DMS53 treated with DMSO at 0.1 percent for 48 hours (cell line): ENCODE data around the gene NCOA6.

ENCODE experiments used
- DNase-seq: peaks from one replicate; lab custom pipeline; 2025; ENCODE audit not compliant: unreplicated experiment; lab: John Stamatoyannopoulos, UW

The NCOA6 gene

DNA sequence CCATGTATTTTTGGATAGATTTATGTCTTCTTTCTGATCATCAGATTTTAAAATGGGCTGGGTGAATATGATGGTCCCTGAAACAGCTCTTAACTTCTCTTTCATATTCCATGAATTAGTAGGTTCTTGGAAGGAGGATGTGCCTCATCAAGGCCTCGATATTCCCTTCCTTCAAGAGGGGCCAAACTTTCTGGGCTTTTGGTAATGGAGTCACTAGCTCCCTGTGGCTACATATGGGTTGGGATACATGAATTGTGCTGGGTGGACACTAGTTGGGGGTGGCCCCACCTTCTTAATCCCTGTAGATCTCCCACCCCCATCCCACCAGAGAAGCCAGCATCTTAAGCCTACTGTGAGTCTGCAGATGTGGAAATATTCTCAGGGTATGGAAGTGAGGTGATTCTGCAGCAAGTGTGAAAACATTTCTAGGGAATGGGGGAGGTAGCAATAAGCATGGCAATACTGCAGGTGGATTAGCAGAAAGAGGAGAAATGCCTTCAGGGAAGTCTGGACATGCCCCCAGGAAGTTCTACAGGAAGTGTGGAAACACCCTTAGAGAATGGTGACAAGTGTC, 119.1 kb downstream of the NCOA6 start:
- DNase-seq: no peak

DNA sequence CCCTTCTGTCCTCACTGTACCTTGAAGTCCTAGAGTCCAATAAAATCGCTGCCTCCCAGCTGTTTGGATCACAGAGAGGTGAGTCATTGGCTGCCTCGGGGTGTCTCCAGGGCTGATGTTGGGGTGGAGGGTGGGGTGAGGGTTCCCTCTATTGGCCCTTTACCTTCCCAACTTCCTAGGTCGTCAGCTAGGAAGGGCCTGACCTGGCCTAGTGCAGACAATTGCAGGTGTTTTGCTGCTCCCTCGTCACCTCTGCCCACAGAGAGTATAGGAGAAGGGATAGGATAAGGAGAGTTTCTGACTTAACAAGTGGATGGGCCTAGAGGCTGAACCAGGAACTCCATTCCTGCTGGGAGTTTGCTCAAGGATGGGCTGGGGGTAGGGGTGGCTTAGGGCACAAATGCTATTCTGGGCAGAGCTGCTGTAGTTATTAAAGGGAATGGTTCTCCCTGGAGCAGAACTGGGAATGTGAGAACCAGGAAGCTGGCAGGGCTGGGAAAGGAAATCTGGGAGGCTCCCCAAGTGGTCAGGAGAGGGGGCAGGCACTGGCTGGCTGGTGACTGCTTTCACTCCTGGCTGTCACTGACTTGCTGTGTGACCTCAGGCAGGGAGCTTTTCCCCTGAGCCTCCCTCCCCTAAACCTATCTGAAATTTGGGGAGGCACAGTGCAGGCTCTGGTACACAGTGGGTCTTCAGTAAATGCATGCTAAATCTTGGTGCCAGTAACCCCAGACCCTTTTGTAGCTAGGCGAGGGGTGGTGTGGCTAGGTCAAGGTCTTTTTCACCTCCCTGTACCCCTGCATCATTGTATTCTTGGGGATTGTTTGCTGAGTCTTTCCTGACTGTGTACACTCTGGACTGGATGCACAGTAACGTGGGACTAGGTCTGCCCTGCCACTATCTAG, 119.8 kb downstream of the NCOA6 start:
- DNase-seq: peak; percentile 41

DNA sequence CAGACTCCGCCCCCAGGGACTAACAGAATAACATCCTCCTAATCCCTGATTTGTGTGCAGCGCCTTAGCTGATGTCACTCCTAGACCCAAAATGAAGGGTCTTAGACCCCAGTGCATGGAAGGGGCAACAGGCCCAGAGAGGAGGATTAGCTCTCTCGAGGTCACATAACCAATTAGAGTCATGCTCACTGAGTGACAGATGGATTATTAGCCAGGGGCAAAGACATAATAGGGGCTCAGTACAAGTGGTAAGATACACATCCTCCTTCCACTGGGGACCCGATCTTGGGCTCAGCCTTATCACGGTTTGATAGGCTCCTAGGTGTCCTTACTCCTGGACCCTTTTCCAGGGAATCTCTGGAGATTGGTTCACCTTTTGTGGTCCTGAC, 120.4 kb downstream of the NCOA6 start:
- no peak for DNase-seq

DNA sequence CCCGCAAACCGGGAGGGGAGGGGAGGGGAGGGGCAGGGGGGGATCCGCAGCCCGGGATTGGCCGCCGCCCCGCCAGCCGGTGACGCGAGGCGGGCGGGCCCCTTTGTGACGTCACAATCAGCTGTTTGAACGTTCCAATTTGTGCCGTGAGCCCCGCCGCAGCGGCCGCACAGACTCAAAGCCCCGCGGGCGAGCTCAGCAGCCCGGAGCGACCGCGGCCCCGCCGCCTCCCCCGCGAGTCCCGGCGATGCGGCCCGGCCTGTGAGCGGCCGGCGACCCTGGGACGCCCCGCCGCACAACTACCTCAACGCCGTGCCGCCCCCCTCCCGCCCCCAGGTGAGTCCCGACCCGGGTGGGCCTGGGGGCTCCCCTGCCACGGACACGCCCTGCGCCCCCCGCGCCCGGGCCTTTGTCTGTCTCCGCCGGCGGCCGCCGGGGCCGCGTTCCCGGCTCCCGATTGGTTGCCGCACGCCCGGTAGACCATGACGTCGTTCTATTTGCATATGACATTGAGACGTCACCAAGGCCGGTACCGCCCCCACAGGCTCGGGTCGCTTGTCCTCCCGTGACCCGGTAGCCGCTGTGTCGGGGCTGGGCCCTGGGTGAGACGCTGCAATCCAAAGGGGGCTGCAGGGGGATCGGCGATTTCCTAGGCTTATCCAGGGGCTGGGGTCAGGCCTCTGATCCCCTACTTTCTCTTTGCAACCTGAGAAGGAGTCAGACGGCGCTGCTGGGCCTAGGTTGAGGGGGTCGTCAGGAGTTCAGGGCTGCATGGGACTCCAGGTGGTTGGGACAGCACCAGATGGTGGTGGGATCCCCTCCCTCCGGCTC, 121.1 kb downstream of the NCOA6 start, which contains the start of gene TP53INP2:
TSS of gene TP53INP2 (plus strand) at position 168 of the 831 bp plus-strand sequence. CDS start 4,396 bp downstream, outside the sequence.
- peak; percentile 83 for DNase-seq

DNA sequence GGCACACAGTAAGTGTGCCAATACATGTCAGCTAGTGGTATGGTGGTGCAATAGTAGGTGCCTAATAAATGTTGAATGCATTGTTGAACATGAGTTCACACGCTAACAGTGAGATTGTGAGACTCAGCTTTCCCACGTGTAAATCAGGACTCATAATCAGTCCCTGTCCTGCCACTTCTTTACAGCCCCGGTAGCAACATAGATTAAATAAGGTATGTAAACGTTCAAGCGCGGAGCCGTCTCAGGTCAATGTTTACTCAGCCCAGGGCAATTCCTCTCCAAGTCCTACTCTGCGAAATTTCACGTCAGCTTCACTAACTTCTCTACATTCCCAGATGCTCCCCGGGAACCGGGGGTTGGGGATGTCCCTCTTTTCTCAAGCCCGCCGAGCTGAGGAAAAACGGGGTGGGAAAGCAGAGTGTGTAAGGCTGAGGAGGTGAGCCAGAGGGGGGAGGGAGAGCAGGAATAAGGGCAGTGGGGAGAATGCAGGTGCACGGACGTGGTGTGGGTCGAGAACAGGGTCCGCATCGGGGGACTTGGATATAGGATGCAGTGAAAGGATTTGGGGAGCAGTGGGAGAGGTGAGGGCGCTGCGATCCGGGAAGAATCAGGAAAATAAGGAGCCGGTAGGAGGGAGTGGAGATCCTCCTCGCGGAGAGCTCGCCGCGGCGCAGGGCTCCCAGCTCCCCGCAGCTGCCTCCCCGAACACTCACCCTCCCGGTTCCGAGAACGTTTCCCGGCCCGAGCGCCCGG, 121.9 kb downstream of the NCOA6 start:
- DNase-seq: peak; percentile 55

DNA sequence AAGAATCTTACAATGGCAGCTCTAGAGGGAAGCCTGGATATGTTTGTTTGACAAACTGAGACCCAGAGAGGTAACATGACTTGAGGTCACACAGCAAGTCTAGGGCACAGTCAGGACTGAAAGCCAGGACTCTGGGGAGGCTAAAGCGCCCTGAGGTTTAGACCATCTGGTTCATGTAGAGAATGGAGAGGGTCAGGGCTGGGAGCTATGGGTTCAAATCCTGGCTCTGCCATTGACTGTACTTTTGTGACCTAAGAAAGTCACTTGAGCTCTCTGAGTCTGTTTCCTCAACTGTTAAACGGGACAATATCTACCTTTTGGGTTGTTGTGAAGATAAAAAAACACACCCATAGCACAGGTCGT, 122.4 kb downstream of the NCOA6 start:
- no peak for DNase-seq

DNA sequence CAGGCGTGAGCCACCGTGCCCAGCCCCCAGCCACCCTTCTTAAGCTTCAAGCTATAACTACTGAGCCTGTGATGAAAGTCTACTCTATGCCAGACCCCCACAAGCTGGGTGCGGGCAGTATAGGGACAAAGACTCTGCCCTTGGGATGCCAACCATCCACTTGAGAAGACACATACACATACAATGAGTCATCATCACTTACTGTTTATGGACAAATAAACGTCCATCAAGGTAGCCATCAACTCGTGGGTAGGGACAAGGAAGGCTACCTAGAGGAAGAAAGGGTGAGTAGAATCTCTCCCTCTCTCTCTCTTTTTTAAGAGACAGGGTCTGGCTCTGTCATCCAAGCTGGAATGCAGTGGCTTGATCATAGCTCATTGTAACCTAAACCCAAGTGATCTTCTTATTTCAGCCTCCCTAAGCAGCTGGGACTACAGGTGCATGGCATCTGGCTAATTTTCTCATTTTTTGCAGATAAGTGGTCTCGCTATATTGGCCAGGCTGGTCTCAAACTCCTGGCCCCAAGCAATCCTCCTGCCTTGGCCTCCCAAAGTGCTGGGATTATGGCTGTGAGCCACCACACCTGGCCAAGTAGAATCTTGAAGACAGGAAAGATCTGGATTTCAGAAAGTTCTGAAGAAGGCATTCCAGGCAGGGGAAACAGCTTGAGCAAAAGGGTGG, 123.9 kb downstream of the NCOA6 start:
- peak; percentile 84 for DNase-seq

DNA sequence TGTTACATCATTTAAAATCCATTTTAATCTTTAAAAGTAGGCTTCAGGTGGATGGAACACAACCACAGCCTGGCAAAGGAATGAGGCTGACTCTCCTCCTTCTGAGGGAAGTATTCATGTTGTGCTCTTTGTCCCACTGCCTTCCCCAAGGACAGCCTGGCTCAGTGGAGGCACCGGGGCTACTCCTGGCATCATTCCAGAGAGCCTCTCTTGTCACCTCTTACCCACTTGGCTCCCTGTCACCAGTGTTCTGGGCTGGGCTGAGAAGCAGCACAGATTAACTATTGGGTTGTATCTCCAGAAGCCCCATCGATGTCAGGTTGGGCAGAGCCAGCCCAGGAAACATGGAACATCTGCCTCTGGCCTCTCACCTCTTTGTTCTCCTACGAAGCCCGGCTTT, 132.0 kb downstream of the NCOA6 start:
- DNase-seq: no peak

DNA sequence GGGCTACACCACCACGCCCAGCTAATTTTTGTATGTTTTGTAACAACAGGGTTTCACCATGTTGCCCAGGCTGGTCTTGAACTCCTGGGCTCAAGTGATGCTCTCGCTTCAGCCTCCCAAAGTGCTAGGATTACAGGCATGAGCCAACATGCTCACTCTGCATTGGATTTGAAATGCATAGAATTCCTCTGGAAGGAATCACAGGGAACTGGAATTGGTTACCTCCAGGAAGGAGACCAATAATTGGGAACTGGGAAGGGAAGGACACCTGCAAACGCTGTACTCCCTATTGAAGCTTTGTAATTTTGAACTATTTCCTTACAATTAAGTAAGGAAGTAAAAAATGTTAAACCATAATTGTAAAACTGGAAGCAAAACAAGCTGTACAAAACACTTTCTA, 133.6 kb downstream of the NCOA6 start:
- DNase-seq: no peak

DNA sequence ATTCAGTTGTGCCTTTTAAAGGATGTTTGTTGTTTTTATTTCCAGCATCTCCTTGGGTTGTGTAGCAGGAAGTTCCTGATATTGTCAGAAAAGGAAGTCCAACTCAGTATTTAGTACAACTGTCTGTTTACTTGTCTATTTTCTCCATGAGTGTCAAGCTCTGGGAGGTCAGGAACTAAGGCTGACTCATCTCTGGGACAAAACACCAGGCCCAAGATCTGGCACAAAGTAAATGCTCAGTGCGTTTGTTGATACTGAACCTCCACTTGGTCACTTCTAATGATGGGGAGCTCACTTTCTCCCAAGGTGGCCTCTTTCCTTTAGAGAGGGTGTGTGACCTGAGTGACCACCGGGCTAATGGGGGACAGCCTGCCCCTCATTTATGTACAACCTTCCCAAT, 136.0 kb downstream of the NCOA6 start:
- DNase-seq: peak; percentile 31

DNA sequence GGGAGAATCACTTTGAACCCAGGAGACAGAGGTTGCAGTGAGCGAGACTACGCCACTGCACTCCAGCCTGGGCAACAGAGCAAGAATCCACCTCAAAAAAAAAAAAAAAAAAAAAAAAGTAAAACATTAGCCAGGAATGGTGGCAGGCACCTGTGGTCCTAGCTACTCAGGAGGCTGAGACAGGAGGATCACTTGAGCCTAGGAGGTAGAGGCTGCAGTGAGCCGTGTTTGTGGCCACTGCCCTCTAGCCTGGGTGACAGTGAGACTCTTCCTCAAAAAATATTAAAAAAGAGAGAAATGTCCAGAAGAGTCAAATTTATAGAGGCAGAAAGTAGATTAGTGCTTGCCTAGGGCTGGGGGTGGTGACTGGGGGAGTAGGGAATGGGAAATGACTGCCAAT, 141.8 kb downstream of the NCOA6 start:
- no peak for DNase-seq

DNA sequence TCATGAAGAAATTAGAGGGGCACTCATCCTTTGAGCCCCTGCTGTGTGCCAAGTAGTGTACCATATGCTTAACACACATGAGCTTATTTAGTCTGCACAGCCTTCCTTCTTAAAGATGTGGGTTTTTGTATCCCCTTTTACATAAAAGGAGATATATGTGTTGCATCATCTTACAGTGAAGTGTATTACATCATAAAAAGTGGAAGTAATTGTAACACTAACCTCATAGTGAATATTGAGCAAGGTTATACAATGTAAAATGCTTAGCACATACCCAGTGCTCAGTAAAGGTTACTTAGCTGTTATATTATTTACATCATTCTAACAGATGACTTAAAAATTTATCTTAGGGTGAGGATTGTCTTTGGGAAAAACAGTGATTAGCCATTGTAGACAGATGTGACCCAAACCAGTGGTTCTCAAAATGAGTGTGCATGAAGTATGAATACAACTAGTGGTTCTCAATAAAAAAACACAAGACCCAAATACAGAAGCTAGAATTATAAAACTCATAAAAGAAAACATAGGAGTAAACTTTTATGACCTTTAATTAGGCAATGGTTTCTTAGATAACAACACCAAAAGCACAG, 144.8 kb downstream of the NCOA6 start:
- no peak for DNase-seq

DNA sequence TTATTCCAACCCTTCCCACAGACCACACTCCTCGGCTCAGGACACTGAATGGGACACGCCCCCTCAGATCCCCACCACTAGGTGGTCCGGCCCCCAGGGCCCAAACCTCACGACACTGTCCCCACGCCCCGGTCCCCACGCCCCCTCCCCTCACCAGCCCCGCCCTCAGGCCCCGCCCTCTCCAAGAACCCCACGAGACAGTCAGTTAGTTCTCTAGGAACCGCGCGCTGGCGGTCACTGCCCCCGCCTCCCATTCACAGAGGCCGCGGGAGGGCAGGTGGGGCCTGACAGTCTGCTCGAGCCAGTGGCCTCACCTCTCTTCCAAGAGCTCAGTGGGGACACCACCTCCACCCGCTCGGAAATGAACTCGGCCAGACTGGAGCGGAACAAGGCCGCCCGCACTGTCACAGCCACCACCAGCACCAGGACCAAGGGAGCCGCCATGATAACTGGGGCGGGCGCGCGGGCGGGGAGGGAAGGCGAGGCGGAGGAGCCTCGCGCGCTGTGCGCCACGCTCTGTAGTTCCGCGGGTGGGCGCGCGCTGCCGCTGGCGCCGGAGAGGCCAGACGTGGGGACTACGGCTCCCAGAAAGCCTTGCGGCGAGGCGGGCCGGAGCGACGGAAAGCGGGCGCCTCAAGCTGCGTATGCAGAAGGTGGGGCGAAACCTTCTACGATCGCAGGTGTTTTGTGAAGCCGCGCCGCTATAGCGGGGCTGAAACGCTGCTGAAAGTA, 148.6 kb downstream of the NCOA6 start, which contains the start of gene PIGU:
TSS of gene PIGU (minus strand) at position 451 of the 732 bp plus-strand sequence. CDS start at position 444, 7 bp downstream.
- DNase-seq: peak; percentile 95

DNA sequence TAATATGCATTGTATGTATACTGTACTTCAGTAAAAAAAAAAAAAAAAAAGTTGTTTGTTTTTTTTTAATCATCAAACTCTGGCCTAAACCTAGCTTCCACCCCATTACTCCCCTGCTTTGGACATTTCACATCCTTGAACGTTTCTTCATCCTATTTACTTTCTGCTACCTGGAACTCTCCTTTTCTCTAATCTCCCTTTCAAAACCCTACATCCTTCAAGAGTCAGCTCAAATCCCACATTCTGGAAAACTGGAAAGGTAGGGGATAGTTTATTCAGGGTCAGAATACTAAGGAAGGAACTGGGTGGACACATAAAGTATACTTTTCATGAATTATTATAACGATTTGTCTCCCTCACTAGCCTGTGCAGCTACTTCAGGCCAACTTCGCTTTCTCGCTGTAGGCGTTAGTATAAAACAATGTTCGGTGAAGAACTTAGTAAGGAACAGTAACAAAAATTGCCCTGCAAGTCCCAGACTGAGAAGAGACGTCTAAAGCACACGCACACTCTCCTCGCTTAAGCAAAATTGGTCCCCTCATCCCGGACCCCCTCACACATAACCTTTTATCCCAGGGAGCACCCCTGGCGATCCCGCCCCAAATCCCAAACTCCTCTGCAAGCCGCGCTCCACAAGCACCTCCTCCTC, 149.3 kb downstream of the NCOA6 start:
- DNase-seq: peak; percentile 58

DNA sequence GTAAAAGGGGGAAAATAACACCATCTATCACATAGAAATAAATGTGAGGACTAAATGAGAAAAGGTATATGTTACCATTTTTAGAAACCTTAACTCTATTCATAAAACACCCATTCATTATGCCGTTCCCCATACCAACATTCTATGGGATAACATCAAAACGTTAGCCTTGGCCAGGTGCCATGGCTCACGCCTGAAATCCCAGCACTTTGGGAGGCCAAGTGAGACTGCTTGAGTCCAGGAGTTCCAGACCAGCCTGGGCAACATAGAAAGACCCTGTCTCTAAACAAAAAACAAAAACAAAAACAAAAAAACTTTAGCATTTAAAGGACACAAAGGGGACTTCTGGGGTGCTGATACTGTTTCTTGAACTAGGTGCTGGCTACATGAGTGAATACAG, 149.9 kb downstream of the NCOA6 start:
- DNase-seq: no peak

DNA sequence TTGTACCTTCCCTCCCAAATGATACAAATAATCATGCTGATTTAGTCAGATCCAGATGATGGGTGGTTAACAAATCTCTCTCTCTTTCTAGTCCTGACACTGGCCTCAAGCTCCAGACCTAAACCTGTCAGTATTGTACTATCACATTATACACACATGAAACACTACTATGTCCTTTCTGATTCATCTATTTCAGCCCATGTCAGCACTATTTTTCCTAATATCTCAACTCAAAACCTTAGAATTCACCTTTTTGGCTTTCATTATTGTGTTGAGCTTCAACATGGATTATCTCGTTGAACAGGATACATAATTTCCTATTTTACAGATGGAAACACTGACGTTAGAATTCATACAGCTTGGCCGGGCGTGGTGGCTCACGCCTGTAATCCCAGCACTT, 152.0 kb downstream of the NCOA6 start:
- DNase-seq: no peak

DNA sequence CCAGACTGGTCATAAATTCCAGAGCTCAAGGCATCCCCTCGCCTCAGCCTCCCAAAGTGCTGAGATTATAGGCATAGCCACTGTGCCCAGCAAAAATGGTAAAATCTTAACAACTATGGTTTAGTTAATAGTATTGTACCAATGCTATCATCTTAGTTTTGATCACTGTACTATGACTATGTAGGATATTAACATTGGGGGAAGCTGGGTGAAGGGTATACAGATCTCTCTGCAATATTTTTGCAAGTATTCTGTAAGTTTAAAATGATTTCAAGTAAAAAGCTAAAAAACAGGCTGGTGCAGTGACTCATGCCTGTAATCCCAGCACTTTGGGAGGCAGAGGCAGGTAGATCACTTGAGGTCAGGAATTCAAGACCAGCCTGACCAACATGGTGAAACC, 156.4 kb downstream of the NCOA6 start:
- no peak for DNase-seq
